Sigmoid colon (tissue), 7 donors: ENCODE measurements around the gene CCT6A. TPM values are rescaled to one million over a fixed set of nuclear protein-coding genes. Genes with fewer than 3 reads are reported as not detected.
"Not testable (repeated sequence)": the region's sequence is repeated elsewhere in the genome, so short reads cannot be mapped to it uniquely, and the experiment has no call there.

ENCODE experiments used
- DNase-seq: peaks from one replicate; pipeline ENCODE4 v3.0.0-alpha.2; 2019
- H3K27ac ChIP-seq, 4 donors: fragments of 200-600 bp; sonication (generic); one replicate each; pipeline ENCODE4 v1.5.1; 2016 to 2019; ENCODE audit warnings: mild to moderate bottlenecking in 1 of 4
- H3K27me3 ChIP-seq, 3 donors: fragments of 200-600 bp; sonication (generic); one replicate each; pipeline ENCODE4 v1.5.1; 2019; ENCODE audit warnings: mild to moderate bottlenecking in 1 of 3
- H3K36me3 ChIP-seq, 4 donors: fragments of 200-600 bp; sonication (generic); one replicate each; pipeline ENCODE4 v1.5.1; 2016 to 2019
- H3K4me1 ChIP-seq, 4 donors: fragments of 200-600 bp; sonication (generic); one replicate each; pipeline ENCODE4 v1.5.1; 2017 to 2019
- H3K4me3 ChIP-seq, 4 donors: fragments of 200-600 bp; sonication (generic); one replicate each; pipeline ENCODE4 v1.5.1; 2017 to 2019; ENCODE audit warnings: mild to moderate bottlenecking in 2 of 4, moderate library complexity in 1 of 4
- H3K9me3 ChIP-seq, 4 donors: fragments of 200-600 bp in 3 of 4; sonication (generic) in 3 of 4; one replicate each; pipeline versions ENCODE4 v1.5.1 to v1.6.1; 2013 to 2019
- CTCF ChIP-seq, 4 experiments: fragments of 450-650 bp in 3 of 4; fragments of 200-600 bp in 1 of 4; IDR thresholded peaks; one replicate each; pipeline ENCODE4 v1.5.1; 2016 to 2019; ENCODE audit warnings: antibody characterized with exemption in 4 of 4, mild to moderate bottlenecking in 3 of 4, moderate library complexity in 2 of 4
- EP300 ChIP-seq, 4 donors: sonication (generic); formaldehyde crosslinking; IDR thresholded peaks; one replicate each; pipeline ENCODE4 v1.6.1; 2017; ENCODE audit warnings: antibody characterized with exemption in 4 of 4
- POLR2A ChIP-seq, 2 donors: fragments of 450-650 bp; IDR thresholded peaks; one replicate each; pipeline ENCODE4 v1.6.1; 2016; ENCODE audit warnings: antibody characterized with exemption in 2 of 2, mild to moderate bottlenecking in 2 of 2, moderate library complexity in 2 of 2
- POLR2AphosphoS5 ChIP-seq, 4 donors: sonication (generic); formaldehyde crosslinking; IDR thresholded peaks; one replicate each; pipeline ENCODE4 v1.6.1; 2017; ENCODE audit warnings: antibody characterized with exemption in 4 of 4
- WGBS, 2 donors: extraction: QIAGEN DNeasy Blood & Tissue Kit; methylation state at CpG; one replicate each; pipeline ENCODE4 v1.1.7; 2013; 5-methylcytosine and 5-hydroxymethylcytosine counted together
- intact Hi-C: fragments of 100-400 bp; cut with DNase I; formaldehyde crosslinking; loops from one replicate; pipeline ENCODE4 v1.15.1; 2023
- polyA plus RNA-seq, 3 donors: library from polyadenylated mRNA; stranded (reverse); fragments of 200-250 nt; gene quantifications; one replicate each; pipeline ENCODE4 v1.2.3, GENCODE V29; 2013
- total RNA-seq, 4 donors: library from RNA; depleted of rRNA; stranded (reverse); fragments of >200 nt; gene quantifications; one replicate each; pipeline ENCODE4 v1.1.0, GENCODE V29; 2016
- donor health status: healthy with polysubstance abuse.
- donor health status: Bipolar disorder and iron deficiency.
- donor health status: healthy.

The CCT6A gene
- total and polyA plus RNA-seq, 7 donors, result 52.9 to 114 (median 85.4) TPM

GRCh38 chr7:56063882-56064625, 12.5 kb downstream of the CCT6A start, which contains the start of gene SUMF2:
Gene SUMF2 (plus strand): TSS chr7:56064286. CDS start chr7:56064312, 26 bp downstream.
- peaks cover 0 to 13% (median 12%) of the 10 kb centered on the region in 4 donors for H3K4me1 ChIP-seq
- H3K27ac ChIP-seq, result peak within 1 kb of the TSS; percentile 91 to 96 (median 95)
- 1% methylated on average over 49 of the region's 49 CpGs for WGBS, 2 donors
- H3K4me3 ChIP-seq, result peak within 1 kb of the TSS; percentile 70 to 89 (median 80)
- peak; percentile 94 for DNase-seq
- H3K9me3 ChIP-seq, result no peaks in the 10 kb centered on the region
- H3K36me3 ChIP-seq, result peaks cover 13 to 61% (median 33%) of the 10 kb centered on the region in 4 donors
- intact Hi-C loops, result loop anchor here (5.0 kb wide), 1 partner anchor 112 kb away; the partner anchor contains the start of gene MRPS17
- no peaks in the 10 kb centered on the region for H3K27me3 ChIP-seq
- TF ChIP-seq EP300 (IDR thresholded peaks at IDR 0.05) (no peak), POLR2AphosphoS5 (IDR thresholded peaks at IDR 0.05) (peak; percentile 95 to 98 (median 98)), POLR2A (IDR thresholded peaks at IDR 0.05) (peak; percentile 87 to 92), CTCF (IDR thresholded peaks at IDR 0.05) (no peak)

- WGBS, 2 donors, result 96 to 98% methylated on average over 13 of the region's 13 CpGs
- H3K27me3 ChIP-seq, H3K27ac ChIP-seq, intact Hi-C loops, H3K4me3 ChIP-seq, H3K9me3 ChIP-seq: not testable (repeated sequence)
- peak; percentile 42 for DNase-seq
- Histone ChIP-seq H3K4me1 (peaks cover 0 to 13% (median 12%) of the 10 kb centered on the region in 4 donors), H3K36me3 (peaks cover 11 to 61% (median 37%) of the 10 kb centered on the region in 4 donors)
Measured at GRCh38 chr7:56066376-56066775, 14.8 kb downstream of the CCT6A start.

- intact Hi-C loops, result loop anchor here (1.0 to 5.0 kb wide), 2 partner anchors 69 to 432 kb away; no protein-coding TSS in a partner anchor
- Histone ChIP-seq H3K27ac (peak overlapping the region in 3 of 4 donors; percentile 63 to 73 (median 65)), H3K4me3 (no peak overlapping the region), H3K27me3 (no peaks in the 10 kb centered on the region), H3K36me3 (peaks cover 3 to 56% (median 25%) of the 10 kb centered on the region in 4 donors), H3K9me3 (no peaks in the 10 kb centered on the region), H3K4me1 (peaks cover 0 to 16% (median 12%) of the 10 kb centered on the region in 4 donors)
- TF ChIP-seq CTCF (IDR thresholded peaks at IDR 0.05), result peak; percentile 80 to 95 (median 92)
- TF ChIP-seq EP300 (IDR thresholded peaks at IDR 0.05), result no peak
- peak in 3 of 4 donors; percentile 37 to 53 (median 48) for TF ChIP-seq POLR2AphosphoS5 (IDR thresholded peaks at IDR 0.05)
- TF ChIP-seq POLR2A (IDR thresholded peaks at IDR 0.05), result no peak
- 15 to 36% methylated on average over 19 of the region's 19 CpGs for WGBS, 2 donors
- DNase-seq, result peak; percentile 96
Measured at GRCh38 chr7:56074371-56074791, 22.8 kb downstream of the CCT6A start.

GRCh38 chr7:56077681-56078080, 26.1 kb downstream of the CCT6A start:
- TF ChIP-seq POLR2A (IDR thresholded peaks at IDR 0.05), result no peak
- TF ChIP-seq POLR2AphosphoS5 (IDR thresholded peaks at IDR 0.05), result no peak
- TF ChIP-seq EP300 (IDR thresholded peaks at IDR 0.05), result no peak
- TF ChIP-seq CTCF (IDR thresholded peaks at IDR 0.05), result no peak
- WGBS, 2 donors, result 92 to 96% methylated on average over 3 of the region's 3 CpGs
- Histone ChIP-seq H3K9me3 (no peaks in the 10 kb centered on the region), H3K4me3 (no peak overlapping the region), H3K4me1 (peaks cover 0 to 30% (median 25%) of the 10 kb centered on the region in 4 donors), H3K27me3 (no peaks in the 10 kb centered on the region), H3K27ac (peak overlapping the region in 2 of 4 donors; percentile 5 to 86), H3K36me3 (peaks cover 0 to 37% (median 10%) of the 10 kb centered on the region in 4 donors)
- DNase-seq, result no peak
- intact Hi-C loops, result loop anchor here (2.0 kb wide), 1 partner anchor 29 kb away; the partner anchor contains the start of gene CHCHD2

GRCh38 chr7:56078196-56078595, 26.6 kb downstream of the CCT6A start:
- Histone ChIP-seq H3K4me1 (peaks cover 0 to 34% (median 29%) of the 10 kb centered on the region in 4 donors), H3K9me3 (no peaks in the 10 kb centered on the region), H3K27ac (peak overlapping the region in 3 of 4 donors; percentile 79 to 86 (median 84)), H3K36me3 (peaks cover 0 to 36% (median 10%) of the 10 kb centered on the region in 4 donors), H3K27me3 (no peaks in the 10 kb centered on the region), H3K4me3 (no peak overlapping the region)
- DNase-seq, result no peak
- intact Hi-C loops, result loop anchor here (2.0 kb wide), 1 partner anchor 29 kb away; the partner anchor contains the start of gene CHCHD2
- TF ChIP-seq POLR2AphosphoS5 (IDR thresholded peaks at IDR 0.05) (no peak), EP300 (IDR thresholded peaks at IDR 0.05) (no peak), CTCF (IDR thresholded peaks at IDR 0.05) (no peak), POLR2A (IDR thresholded peaks at IDR 0.05) (no peak)
- 96 to 97% methylated on average over 16 of the region's 16 CpGs for WGBS, 2 donors
